Retinal pigment epithelial cell (primary cell): ENCODE measurements around the gene OR9A2.
"Not testable (repeated sequence)": the region's sequence is repeated elsewhere in the genome, so short reads cannot be mapped to it uniquely, and the experiment has no call there.

ENCODE experiments used
- DNase-seq: peaks from one replicate; pipeline ENCODE4 v3.0.0-alpha.2; 2010; ENCODE audit warnings: low read depth
- H3K4me3 ChIP-seq: 2 replicates; pipeline ENCODE4 v1.5.1; 2011; ENCODE audit warnings: mild to moderate bottlenecking, low read length, control low read depth, moderate library complexity
- CTCF ChIP-seq: conservative IDR thresholded peaks from 2 replicates; pipeline ENCODE4 v1.5.1; 2011; ENCODE audit warnings: low read depth, low read length, control low read depth, inconsistent platforms

Gene OR9A2

GRCh38 chr7:142984297-142984696, 42.6 kb downstream of the OR9A2 start:
- DNase-seq: no peak
- no peak for TF ChIP-seq CTCF
- no peak overlapping the region for H3K4me3 ChIP-seq

- no peak for DNase-seq
- TF ChIP-seq CTCF: no peak
- no peak overlapping the region for H3K4me3 ChIP-seq
Measured at GRCh38 chr7:142983825-142984224, 43.1 kb downstream of the OR9A2 start.

- not testable (repeated sequence) for DNase-seq, H3K4me3 ChIP-seq
Measured at GRCh38 chr7:142978402-142978801, 48.5 kb downstream of the OR9A2 start.
